Activated CD8-positive, alpha-beta memory T cell treated with anti-CD3 and anti-CD28 coated beads, Interleukin-2, amount 50 U/mL, for 4 hours (primary cell): ENCODE measurements around the gene CDON.

Source experiments
- DNase-seq: peaks from one replicate; pipeline ENCODE4 v3.0.0-alpha.2; 2020

The CDON gene

GRCh38 chr11:125954945-125955640, 107.6 kb downstream of the CDON start:
- DNase-seq, result no peak

GRCh38 chr11:125954123-125954944, 108.3 kb downstream of the CDON start:
- no peak for DNase-seq

GRCh38 chr11:125953401-125953935, 109.2 kb downstream of the CDON start:
- DNase-seq, result no peak

- DNase-seq, result no peak
Observed at GRCh38 chr11:125952973-125953372, 109.7 kb downstream of the CDON start.

- no peak for DNase-seq
Observed at GRCh38 chr11:125952559-125952958, 110.1 kb downstream of the CDON start.

GRCh38 chr11:125951731-125952130, 110.9 kb downstream of the CDON start:
- DNase-seq, result no peak

- DNase-seq, result no peak
Observed at GRCh38 chr11:125950696-125951651, 111.7 kb downstream of the CDON start.

- DNase-seq, result no peak
Observed at GRCh38 chr11:125950178-125950490, 112.5 kb downstream of the CDON start.

- DNase-seq, result no peak
Observed at GRCh38 chr11:125949271-125950177, 113.1 kb downstream of the CDON start.

- no peak for DNase-seq
Observed at GRCh38 chr11:125948278-125949051, 114.2 kb downstream of the CDON start.

GRCh38 chr11:125947419-125948277, 115.0 kb downstream of the CDON start:
- no peak for DNase-seq

GRCh38 chr11:125946712-125947418, 115.8 kb downstream of the CDON start:
- no peak for DNase-seq

GRCh38 chr11:125945797-125946520, 116.7 kb downstream of the CDON start, which contains the start of gene VSIG10L2:
Gene VSIG10L2, plus strand, starts transcription at chr11:125946044. Its CDS starts 12 bp downstream, at chr11:125946056.
- DNase-seq, result no peak

GRCh38 chr11:125945011-125945796, 117.5 kb downstream of the CDON start:
- DNase-seq, result no peak

- DNase-seq, result no peak
Observed at GRCh38 chr11:125944350-125945010, 118.2 kb downstream of the CDON start.

GRCh38 chr11:125943661-125944349, 118.9 kb downstream of the CDON start:
- DNase-seq, result no peak
